Activated CD8-positive, alpha-beta memory T cell treated with anti-CD3 and anti-CD28 coated beads, Interleukin-2, amount 50 U/mL, for 24 hours (primary cell): Measurements from ENCODE around the gene RGS16.
A peak's percentile ranks its signal among the peaks of the same experiment; 100 is the strongest.
"Not testable (repeated sequence)": the region's sequence is repeated elsewhere in the genome, so short reads cannot be mapped to it uniquely, and the experiment has no call there.

ENCODE experiments used
- DNase-seq: peaks from one replicate; pipeline ENCODE4 v3.0.0-alpha.2; 2020; ENCODE audit errors: extremely low read depth

RGS16 gene, protein sequence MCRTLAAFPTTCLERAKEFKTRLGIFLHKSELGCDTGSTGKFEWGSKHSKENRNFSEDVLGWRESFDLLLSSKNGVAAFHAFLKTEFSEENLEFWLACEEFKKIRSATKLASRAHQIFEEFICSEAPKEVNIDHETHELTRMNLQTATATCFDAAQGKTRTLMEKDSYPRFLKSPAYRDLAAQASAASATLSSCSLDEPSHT

DNA sequence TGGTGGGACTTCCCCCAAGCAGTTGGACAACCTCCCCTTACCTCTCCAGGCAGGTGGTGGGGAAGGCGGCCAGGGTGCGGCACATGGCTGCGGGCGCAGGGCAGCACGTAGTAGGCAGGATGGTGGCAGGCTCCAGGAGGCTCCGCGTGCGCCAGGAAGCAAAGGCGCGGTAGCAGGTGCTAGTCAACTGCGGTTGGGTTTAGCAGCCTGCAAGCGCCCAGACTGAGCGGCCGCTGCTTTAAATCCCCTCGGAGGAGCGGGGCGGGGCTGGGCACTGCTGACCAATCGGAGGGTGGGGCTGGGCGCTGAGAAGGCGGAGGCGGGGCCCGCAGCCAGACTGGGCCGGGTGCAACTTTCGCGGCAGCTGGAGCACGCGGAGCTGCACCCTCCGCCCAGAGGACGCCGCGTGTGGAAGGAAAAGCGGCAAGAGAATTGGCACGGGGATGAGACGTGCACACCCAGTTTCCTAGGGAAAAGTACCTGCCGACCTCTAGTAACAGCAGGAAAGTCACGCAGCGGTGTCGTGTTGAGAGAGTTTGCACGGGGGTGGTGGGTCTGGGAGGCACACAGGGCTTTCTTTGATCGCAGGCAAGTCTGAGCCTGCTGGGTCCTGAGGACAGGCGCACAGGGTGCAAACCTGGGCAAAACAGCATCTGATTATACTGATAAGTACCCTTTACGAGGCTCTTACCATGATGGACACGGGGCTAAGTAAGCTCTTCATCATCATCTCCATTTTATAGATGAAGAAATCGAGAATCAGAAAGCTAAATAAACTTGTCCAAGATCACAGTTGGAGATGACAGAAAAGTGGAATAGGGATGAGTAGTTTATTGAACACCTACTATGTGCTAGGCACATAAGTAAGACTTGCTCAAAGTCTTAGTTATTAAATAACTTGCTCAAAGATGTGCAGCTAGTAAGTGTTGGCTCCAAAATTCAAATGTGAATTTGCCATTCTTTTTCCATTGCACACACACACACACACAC, at the start of gene RGS16:
Gene RGS16 (minus strand): TSS at position 215 of the 990 bp plus-strand sequence. CDS start 130 bp downstream, at position 85.
- peak; percentile 84 for DNase-seq

DNA sequence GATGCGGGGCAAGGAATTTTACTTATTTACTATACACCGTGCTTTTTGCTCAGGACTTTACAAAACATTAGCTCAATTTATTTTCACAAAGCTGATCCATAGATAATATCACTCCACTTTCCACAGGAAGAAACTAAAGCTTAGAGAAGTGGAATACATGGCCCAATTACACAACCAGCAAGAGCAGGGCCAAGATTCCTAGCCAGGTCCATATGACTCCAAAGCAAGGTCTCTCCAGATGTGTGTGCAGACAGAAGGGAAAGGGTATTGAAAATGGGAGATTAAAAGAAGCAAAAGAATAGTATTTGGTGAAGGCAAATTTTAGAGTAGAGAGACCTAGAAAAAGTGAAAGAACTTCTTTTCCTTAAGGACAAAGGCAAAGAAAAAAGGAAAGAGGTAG, 49.8 kb upstream of the RGS16 start:
- DNase-seq = no peak

DNA sequence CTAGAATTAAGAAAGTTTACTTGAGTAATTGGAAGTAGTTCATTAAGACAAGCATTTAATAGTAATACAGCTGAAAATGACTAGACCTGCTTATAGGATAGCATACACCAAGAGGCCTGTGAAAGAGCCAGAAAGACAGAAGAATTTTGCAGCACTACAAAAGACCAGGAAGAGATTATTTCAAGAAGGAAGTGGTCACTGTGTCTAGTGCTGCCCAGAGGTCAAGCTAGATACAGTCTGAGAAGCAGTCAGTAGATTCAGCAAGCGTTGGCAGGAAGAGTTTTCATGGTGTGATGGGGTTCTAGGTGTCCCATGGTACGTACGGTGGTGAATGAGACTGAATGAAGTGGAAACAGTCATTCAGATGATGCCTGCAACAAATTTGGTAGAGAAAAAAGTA, 48.7 kb upstream of the RGS16 start:
- no peak for DNase-seq

DNA sequence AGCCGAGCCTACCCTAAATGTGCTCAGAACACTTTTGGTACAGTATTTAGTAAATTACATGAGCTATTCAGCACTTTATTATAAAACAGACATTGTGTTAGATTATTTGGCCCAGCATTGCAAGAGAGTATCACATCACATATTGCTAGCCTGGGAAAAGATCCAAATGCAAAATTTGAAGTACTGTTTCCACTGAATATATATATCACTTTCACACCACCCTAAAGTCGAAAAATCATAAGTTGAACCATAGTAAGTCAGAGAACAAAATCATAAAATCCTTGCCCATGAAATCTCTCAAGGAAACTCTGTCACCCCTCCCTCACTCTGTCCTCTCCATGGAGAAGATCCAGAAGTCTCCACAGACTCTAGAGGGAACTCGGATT, 47.1 kb upstream of the RGS16 start:
- DNase-seq = no peak

DNA sequence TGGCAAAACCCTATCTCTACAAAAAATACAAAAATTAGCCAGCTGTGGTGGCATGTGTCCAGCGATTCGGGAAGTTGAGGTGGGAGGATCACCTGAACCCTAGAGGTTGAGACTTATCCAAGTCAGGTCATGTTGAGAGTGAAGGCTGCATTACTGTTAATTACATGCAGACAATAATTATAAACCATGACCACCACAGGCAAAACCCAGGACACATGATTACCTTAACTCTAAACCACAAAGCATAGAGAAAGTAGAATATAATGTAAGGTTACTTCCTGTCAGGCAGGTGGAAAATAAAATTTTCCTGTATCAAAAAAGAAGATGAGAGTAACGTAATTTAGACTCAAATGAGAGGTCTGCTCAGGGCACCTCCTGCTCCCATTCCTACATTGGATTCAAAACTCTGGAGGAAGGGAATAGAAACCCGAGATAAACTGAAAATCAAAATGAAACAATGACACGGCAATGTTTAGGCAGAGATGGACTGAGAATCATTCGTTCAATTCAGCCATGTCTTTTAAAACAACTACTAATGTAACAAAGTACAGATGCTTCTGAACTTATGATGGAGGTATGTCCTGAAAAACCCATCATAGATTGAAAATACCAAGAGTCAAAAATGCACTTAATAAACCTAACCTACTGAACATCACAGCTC, 46.6 kb upstream of the RGS16 start:
- no peak for DNase-seq

DNA sequence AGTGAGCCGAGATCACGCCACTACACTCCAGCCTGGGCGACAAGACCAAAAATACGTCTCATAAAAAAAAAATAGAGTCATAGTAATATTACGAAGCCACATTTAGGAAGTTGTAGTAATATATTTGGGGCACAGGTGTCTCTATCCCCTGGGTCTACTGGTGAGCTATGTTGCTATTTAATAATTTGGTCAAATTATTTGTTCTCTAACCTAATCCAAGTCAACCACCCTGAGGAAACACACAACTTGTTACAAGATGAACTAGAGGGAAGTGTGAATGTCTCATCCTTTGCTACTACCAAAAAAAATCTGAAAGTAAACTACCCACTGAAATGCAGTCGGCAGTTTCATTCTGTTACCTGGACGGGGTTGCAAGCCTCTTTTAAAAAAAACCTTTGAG, 44.9 kb upstream of the RGS16 start:
- DNase-seq = no peak

DNA sequence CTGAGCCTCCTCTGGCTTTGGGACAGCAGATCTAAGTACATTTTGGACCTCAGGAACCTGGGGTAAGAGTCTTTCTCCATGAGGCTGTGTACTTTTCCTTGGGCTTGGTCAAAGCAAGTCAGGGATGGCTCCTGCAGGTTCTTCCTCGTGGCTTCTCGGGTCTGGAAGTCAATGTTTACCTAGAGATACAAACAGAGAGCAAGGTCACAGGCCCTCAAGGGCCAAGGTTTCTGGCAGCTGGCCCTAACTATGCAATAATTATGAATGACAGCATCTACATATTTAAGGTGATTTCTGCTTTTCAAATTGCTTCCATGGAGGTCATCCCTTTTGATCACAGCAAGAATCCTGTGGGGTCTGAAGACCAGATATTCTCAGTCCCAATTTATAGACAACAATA, 42.5 kb upstream of the RGS16 start:
- no peak for DNase-seq

DNA sequence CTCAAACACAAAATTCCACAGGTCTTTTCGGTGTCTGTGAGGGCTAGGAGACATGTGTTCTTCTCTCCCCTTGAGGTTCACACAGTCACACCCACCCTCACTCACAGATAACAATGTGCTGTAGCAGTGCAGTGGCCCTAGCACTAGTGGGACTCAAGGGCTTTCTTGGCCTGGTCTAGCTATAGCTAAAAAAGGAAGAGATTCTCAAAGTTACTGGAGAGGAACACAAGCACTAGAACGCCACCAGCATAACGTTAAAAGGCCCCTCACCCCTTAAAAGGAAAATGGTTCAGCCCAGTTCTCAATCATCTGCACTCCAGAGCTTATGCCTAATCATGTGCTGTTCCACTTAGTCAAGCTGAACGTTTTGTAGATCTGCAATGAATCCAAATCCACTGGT, 40.7 kb upstream of the RGS16 start:
- DNase-seq = no peak

DNA sequence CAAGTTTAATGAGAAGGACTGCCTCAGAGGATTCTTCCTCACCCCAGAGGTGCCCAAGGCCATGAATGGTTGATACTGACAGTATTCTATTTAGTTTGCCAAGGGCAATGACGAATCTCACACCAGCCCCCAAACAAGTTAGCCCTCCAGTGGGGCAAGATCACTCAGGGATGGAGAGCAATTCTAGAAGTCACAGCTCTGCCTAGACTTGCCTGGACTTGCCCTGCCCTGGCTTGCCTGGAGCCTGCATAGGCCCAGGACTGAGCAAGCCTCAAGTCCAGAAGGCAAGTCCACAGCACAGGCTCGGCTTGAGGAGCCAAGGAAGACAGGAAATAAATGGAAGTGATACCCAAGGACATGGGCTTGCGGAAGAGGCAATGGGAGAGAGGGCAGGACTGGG, 39.5 kb upstream of the RGS16 start:
- DNase-seq = no peak

DNA sequence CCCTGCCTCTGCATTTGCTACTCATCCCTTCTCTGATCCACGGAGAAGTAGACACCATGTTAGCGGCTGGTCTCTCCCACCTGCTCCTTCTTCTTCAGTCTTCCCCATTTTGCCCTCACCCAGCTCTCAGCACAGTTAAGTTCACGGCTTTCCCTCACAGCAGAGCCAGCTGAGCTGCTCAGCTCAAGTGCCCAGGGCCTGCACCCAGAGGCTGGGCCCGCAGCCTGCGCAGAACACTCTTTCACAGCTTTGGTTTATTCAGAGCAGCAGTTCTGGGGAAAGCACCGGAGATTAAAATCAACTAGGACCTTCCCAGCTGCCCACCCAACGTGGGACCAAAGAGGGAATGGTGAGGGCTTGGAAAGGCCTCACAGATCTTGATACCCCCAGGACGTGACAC, 38.3 kb upstream of the RGS16 start:
- no peak for DNase-seq

DNA sequence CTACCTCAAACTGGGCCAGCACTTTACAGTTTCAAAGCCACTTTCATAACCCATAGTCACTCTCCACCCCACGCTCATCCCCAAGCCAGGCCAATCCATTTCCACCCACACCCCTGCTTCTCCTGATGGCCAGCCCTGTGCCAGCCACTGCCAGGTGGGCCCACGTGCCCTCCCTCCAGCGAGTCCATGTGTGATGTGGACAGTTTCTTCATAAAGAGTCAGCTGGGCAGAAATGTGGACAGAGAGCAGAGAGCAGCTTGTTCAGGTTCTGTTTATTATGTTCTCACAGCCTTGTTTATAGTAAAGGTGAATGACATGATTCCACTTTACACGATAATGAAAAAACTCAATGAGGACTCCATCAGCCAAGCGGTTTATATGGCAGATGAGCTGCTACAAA, 37.4 kb upstream of the RGS16 start:
- no peak for DNase-seq

DNA sequence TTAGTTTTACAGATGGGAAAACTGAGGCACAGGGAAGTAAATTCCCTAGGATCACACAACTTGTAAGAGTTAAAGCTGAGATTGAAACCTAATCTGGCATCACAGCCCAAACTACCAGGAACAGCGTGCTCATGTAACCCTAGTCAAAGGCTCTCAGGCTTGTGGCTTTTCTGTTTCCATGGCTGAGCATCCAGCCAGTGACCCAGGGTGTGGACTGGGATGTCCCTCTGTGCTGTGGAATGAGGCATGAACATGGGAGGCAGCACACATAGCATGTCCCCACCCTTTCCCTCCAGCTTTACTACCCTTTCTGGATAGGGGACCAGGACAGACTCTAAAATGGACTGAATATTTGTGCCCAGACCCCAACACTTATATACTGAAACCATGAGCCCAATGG, 35.1 kb upstream of the RGS16 start:
- no peak for DNase-seq

DNA sequence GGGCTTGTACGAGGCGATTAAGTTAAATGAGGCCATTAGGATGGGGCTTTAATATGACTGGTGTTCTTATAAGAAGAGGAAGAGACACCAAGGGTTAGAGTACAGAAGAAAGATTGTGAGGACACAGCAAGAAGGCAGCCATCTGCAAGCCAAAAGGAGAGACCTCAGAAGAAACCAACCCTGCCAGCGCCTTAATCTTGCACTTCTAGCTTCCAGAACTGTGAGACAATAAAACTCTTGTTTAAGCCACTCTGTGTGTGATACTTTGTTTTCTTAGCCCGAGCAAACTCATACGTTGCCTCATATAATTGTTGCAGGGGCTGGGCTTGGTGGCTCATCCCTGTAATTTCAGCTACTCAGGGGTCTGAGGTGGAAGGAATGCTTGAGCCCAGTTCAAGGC, 33.6 kb upstream of the RGS16 start:
- no peak for DNase-seq

DNA sequence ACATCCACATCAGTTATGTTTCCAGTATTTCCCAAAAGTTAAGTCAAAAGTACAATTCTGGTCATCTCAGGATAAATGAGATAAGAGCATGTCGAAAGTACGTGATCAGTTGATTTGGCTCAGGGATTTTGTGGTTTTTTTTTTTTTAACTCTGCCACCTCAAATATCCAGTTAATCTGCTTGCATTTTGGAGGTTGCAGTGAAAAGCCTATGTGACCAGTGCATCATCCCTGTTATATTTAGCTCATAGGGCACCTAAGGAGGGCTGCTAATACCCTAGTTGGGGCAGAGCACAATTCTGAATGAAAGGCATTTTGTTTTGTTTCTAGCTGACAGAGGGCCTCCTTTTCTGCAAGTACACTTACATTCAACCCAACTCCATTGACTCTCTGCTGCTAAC, 31.7 kb upstream of the RGS16 start:
- no peak for DNase-seq

DNA sequence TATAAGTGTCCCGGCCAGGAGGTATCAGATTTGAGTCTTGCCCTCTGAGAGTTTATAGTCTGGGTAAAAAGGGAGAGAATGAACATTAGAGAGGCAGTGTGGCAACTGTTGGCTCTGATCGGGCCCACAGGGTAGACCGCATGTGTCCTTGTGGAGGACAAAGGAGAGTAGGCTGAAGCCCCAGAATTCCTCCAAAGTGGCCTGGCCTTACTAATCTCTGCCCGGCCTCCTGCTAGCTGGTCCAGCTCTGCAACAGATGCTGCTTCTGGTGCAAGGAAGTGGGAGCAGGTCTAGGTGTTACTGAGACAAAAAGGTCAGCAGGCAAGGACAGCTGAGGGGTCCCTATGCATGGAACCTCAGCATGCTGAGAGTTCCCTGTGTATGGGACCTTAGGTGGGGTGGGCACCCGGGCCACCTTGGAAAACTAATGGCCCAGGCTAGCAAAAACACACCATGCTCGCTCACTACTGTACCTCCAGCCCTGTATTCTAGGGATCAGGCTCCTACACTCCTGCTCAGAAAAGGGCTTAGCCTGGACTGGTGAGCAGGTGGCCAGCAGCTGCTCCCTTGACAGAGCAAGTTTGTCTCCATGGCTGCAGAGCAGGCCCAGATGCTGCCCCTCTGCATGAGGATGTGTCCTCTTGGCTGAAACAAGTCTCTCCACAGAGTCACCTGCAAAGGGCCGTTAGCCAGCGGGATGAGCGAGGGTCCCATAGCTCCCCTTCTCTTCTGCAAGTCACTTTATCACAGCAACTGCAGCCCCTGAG, 30.3 kb upstream of the RGS16 start:
- no peak for DNase-seq

DNA sequence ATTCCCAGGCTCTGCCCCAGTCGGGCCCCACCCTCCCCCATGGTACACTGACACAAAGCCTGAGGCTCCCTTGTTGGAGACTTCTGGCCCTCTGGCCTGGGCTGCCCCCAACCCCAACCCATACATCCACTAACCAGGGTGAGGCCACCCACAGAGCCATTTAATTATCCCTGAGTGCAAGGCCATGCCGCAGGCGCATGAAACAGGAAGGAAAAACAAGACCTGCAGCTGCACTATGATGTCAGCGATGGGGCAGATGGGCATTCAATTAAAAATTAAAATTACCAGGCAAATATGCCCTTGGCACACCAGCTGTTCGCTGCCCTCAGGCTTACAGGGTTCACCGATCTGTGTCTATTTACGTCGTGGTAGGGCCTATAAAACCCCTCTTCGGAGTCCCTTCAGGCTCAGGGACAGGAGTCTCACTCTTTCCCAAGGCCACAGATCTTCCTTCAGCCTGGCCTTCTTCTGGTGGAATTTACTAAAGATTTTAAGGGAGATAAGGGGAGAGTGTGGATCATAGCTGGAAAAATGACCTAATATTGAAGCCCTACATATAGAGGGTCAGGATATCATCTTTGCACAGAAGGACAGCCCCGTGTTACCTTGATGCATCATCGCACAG, 29.6 kb upstream of the RGS16 start:
- DNase-seq = no peak

DNA sequence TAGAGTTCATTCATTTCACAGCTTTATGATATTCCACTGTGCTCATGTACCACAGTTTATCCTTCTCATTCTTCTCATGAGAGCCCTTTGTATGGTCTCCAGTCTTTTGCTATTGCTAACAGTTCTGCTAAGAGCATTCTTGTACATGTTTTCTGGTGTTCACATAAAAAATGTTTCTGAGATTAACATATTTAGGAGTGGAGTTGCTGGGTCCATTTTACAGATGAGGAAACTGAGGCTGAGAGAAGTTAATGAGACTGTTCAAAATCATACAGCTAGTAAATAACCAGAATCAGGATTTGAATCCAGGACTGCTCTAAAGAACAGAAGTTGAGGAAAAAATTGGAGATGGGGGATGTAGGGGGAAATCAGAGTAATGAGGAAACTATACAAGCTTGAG, 28.8 kb upstream of the RGS16 start:
- DNase-seq = no peak

DNA sequence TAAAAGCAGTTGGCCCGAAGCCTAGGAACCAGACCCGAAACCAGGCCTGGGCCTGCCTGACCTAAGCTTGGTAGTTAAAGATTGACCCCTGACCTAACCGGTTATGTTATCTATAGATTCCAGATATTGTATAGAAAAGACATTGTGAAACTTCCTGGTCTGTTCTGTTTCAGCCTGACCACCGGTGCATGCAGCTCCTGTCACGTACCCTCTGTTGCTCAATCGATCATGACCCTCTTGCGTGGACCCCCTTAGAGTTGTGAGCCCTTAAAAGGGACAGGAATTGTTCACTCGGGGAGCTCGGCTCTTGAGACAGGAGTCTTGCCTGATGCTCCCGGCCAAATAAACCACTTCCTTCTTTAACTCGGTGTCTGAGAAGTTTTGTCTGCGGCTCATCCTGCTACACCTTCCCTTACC, 28.3 kb upstream of the RGS16 start:
- not testable (repeated sequence) for DNase-seq

DNA sequence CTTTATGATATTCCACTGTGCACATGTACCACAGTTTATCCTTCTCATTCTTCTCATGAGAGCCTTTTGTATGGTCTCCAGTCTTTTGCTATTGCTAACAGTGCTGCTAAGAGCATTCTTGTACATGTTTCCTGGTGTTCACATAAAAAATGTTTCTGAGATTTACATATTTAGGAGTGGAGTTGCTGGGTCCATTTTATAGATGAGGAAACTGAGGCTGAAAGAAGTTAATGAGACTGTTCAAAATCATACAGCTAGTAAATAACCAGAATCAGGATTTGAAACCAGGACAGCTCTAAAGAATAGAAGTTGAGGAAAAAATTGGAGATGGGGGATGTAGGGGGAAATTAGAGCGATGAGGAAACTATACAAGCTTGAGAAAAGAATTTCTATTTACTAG, 27.8 kb upstream of the RGS16 start:
- DNase-seq = no peak

DNA sequence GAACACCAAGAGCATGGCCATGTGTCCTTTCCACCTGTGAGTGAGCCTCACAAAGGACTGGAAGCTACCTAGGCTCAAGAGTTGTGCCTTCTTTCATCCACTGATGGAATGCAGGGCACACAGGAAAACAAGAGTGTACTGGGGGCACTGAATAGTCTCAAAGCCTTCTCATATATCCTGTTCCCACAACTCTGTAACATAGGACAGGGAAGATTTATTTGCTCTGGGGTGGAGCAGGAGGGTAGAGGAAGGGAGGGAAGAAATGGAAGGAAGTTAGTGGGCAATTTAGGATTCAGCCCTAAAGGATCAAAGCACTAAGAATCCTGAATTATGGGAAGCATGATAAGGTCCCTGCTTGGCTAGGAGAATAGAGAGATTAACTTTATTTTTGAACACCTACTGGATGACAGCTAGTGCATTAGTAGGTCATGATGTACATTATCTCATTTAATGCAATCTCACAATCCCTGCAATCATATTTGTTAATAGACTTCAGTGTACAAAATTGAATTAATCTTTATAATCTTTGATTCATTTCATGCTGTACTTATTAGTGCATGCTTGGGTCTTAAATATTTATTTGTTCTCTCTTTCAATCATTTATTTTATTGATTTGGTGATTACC, 27.0 kb upstream of the RGS16 start:
- DNase-seq = no peak

DNA sequence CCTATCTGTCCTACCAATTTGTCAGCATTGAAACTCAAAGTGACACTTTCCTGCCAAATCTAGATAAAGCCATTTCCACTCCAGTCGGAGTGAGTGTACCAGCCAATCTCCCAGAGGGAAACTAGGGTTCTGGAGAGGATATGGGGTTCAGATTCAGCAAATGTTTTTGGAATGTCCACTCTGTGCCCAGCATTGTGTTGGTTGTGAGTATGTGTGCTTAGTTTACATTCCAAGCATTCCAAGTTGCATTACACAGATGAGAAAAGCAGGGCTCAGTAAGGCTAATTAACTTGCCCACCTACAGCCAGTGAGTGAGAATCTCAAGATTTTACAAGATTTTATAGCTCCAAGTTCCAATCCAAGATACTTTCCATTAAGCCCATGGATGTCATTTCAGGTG, 26.4 kb upstream of the RGS16 start:
- no peak for DNase-seq
